Fibroblast of lung (primary cell): ENCODE results near the gene CORO1C. TPM values are rescaled to one million over a fixed set of nuclear protein-coding genes. Genes with fewer than 3 reads are reported as not detected.

ENCODE experiments used
- DNase-seq, 2 donors: peaks; one replicate each; pipeline versions ENCODE4 v3.0.0 to v3.0.0-alpha.2; 2010; ENCODE audit warnings: low read depth in 2 of 2
- H2AFZ ChIP-seq: 2 replicates; pipeline ENCODE4 v1.5.1; 2012; ENCODE audit warnings: low read length, control low read depth, inconsistent platforms
- H3K27ac ChIP-seq: 2 replicates; pipeline ENCODE4 v1.5.1; 2011; ENCODE audit warnings: low read length, control low read depth; ENCODE audit not compliant: insufficient read depth
- H3K27me3 ChIP-seq: 2 replicates; pipeline ENCODE4 v1.5.1; 2011; ENCODE audit warnings: mild to moderate bottlenecking, low read length; ENCODE audit not compliant: control insufficient read depth, insufficient read depth
- H3K36me3 ChIP-seq: 2 replicates; pipeline ENCODE4 v1.5.1; 2011; ENCODE audit warnings: low read length; ENCODE audit not compliant: control insufficient read depth, insufficient read depth
- H3K4me1 ChIP-seq: 2 replicates; pipeline ENCODE4 v1.5.1; 2011; ENCODE audit warnings: low read length; ENCODE audit not compliant: control insufficient read depth, insufficient read depth; ENCODE audit errors: extremely low read depth
- H3K4me2 ChIP-seq: 2 replicates; pipeline ENCODE4 v1.5.1; 2011; ENCODE audit warnings: low read length, control low read depth; ENCODE audit not compliant: insufficient read depth; ENCODE audit errors: extremely low read depth
- H3K4me3 ChIP-seq, 4 experiments: fragments of 200-600 bp in 1 of 4; sonication (generic) in 1 of 4; replicated peaks in 1 of 4; 2 replicates each; pipeline ENCODE4 v1.5.1; 2011 to 2016; ENCODE audit warnings: low read length in 4 of 4, low read depth in 3 of 4, mild to moderate bottlenecking in 3 of 4, control low read depth in 2 of 4, inconsistent platforms in 1 of 4, mixed read lengths in 1 of 4; ENCODE audit not compliant: insufficient read depth in 1 of 4; ENCODE audit errors: control extremely low read depth in 1 of 4
- H3K79me2 ChIP-seq: 2 replicates; pipeline ENCODE4 v1.5.1; 2012; ENCODE audit warnings: mild to moderate bottlenecking, low read length, inconsistent platforms; ENCODE audit not compliant: control insufficient read depth, insufficient read depth
- H3K9ac ChIP-seq: 2 replicates; pipeline ENCODE4 v1.5.1; 2011; ENCODE audit warnings: mild to moderate bottlenecking, low read length, control low read depth; ENCODE audit not compliant: insufficient read depth
- H3K9me3 ChIP-seq: 2 replicates; pipeline ENCODE4 v1.5.1; 2012; ENCODE audit warnings: low read depth, low read length; ENCODE audit not compliant: control insufficient read depth, insufficient read depth
- H4K20me1 ChIP-seq: 2 replicates; pipeline ENCODE4 v1.5.1; 2011; ENCODE audit warnings: low read length; ENCODE audit not compliant: control insufficient read depth, insufficient read depth; ENCODE audit errors: extremely low read depth
- EZH2 ChIP-seq: IDR thresholded peaks from 2 replicates; pipeline ENCODE4 v1.5.1; 2012; ENCODE audit warnings: low read length, control low read depth, mild to moderate bottlenecking; ENCODE audit errors: missing control alignments
- polyA plus RNA-seq, 2 donors: library from polyadenylated mRNA; depleted of rRNA in 1 of 2; stranded (reverse) in 1 of 2; unstranded in 1 of 2; fragments of >200 nt; gene quantifications; 2 replicates each; pipeline ENCODE4 v1.2.1, GENCODE V29; 2011 to 2012; ENCODE audit warnings: missing spikeins in 1 of 2
- total RNA-seq: library from RNA; depleted of rRNA; stranded (reverse); fragments of >200 nt; gene quantifications from 2 replicates; pipeline ENCODE4 v1.2.1, GENCODE V29; 2014
- TF ChIP-seq, protein P1 (sequence below), 2 donors: IDR thresholded peaks in 1 of 2; conservative IDR thresholded peaks in 1 of 2; 1 replicate in 1 of 2; 2 replicates in 1 of 2; pipeline ENCODE4 v1.5.1; 2011 to 2012; ENCODE audit warnings: low read length in 2 of 2, control low read depth in 1 of 2, inconsistent platforms in 1 of 2, low read depth in 1 of 2, mild to moderate bottlenecking in 1 of 2

The CORO1C gene
- total and polyA plus RNA-seq, 2 donors (not counting 1 experiment from before 2014, with no cell fraction given), result 288 to 542 TPM

DNA sequence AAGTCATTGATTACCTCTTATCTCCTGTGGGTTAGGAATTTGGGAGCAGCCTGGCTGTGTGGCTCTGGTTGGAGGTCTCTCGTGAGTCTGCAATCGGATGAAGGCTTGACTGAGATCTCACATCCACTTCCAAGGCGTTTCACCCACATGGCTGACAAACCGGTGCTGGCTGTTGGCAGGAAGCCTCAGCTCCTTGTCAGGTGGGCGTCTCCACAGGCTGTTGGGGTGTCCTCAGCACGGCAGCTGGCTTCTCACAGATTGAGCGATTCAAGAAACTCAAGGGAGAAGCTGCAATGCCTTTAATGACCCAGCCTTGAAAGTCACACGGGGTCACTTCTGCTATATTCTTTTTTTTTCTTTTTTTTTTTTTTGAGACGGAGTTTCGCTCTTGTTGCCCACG lies 28.6 kb upstream of the CORO1C start:
- Histone ChIP-seq H3K9ac (no peak overlapping the region), H3K4me1 (no peaks in the 10 kb centered on the region), H4K20me1 (no peaks in the 10 kb centered on the region), H3K9me3 (no peaks in the 10 kb centered on the region), H3K79me2 (no peaks in the 10 kb centered on the region), H2AFZ (no peak overlapping the region), H3K4me3 (no peak overlapping the region), H3K36me3 (no peaks in the 10 kb centered on the region), H3K4me2 (no peak overlapping the region), H3K27ac (no peak overlapping the region), H3K27me3 (no peaks in the 10 kb centered on the region)
- no peak for TF ChIP-seq EZH2
- TF ChIP-seq, protein P1, sequence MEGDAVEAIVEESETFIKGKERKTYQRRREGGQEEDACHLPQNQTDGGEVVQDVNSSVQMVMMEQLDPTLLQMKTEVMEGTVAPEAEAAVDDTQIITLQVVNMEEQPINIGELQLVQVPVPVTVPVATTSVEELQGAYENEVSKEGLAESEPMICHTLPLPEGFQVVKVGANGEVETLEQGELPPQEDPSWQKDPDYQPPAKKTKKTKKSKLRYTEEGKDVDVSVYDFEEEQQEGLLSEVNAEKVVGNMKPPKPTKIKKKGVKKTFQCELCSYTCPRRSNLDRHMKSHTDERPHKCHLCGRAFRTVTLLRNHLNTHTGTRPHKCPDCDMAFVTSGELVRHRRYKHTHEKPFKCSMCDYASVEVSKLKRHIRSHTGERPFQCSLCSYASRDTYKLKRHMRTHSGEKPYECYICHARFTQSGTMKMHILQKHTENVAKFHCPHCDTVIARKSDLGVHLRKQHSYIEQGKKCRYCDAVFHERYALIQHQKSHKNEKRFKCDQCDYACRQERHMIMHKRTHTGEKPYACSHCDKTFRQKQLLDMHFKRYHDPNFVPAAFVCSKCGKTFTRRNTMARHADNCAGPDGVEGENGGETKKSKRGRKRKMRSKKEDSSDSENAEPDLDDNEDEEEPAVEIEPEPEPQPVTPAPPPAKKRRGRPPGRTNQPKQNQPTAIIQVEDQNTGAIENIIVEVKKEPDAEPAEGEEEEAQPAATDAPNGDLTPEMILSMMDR (conservative IDR thresholded peaks at IDR 0.05 in 1 of 2, IDR thresholded peaks at IDR 0.05 in 1 of 2; ENCODE audit: low read depth in 1 of 2, low read length in 2 of 2), result no peak
- no peak for DNase-seq

GRCh38 chr12:108757856-108758255 lies 26.5 kb upstream of the CORO1C start:
- Histone ChIP-seq H3K27ac (no peak overlapping the region), H3K27me3 (no peaks in the 10 kb centered on the region), H2AFZ (no peak overlapping the region), H3K4me3 (no peak overlapping the region), H3K4me1 (no peaks in the 10 kb centered on the region), H4K20me1 (no peaks in the 10 kb centered on the region), H3K4me2 (no peak overlapping the region), H3K9me3 (no peaks in the 10 kb centered on the region), H3K36me3 (no peaks in the 10 kb centered on the region), H3K9ac (no peak overlapping the region), H3K79me2 (no peaks in the 10 kb centered on the region)
- no peak for DNase-seq
- TF ChIP-seq, protein P1 (conservative IDR thresholded peaks at IDR 0.05 in 1 of 2, IDR thresholded peaks at IDR 0.05 in 1 of 2; ENCODE audit: low read depth in 1 of 2, low read length in 2 of 2), result no peak
- no peak for TF ChIP-seq EZH2

DNA sequence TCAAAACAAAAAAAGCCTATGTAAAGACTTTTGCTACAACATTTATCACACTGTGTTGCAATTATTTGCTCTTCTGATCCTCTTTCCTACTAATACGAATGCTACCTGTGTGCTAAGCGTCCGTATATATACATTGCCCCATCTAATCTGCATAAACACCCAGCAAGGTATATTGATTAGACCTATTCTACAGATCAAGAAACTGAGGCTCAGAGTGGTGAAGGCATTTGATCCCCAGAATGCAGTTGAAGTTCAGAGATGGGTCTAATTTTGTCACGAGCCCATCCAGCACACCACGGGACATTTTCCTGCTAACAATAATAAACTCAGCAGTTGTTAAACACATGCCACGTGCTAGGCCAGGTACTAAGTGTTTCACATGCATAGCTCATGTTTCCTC lies 25.1 kb upstream of the CORO1C start:
- Histone ChIP-seq H3K27ac (no peak overlapping the region), H3K79me2 (no peaks in the 10 kb centered on the region), H3K4me1 (no peaks in the 10 kb centered on the region), H3K27me3 (no peaks in the 10 kb centered on the region), H3K9me3 (no peaks in the 10 kb centered on the region), H2AFZ (no peak overlapping the region), H3K4me2 (no peak overlapping the region), H3K36me3 (no peaks in the 10 kb centered on the region), H3K4me3 (no peak overlapping the region), H4K20me1 (no peaks in the 10 kb centered on the region), H3K9ac (no peak overlapping the region)
- DNase-seq, result no peak
- TF ChIP-seq, protein P1 (conservative IDR thresholded peaks at IDR 0.05 in 1 of 2, IDR thresholded peaks at IDR 0.05 in 1 of 2; ENCODE audit: low read depth in 1 of 2, low read length in 2 of 2), result no peak
- no peak for TF ChIP-seq EZH2
